Measurements from ENCODE around the gene EDN1.

The EDN1 gene

DNA sequence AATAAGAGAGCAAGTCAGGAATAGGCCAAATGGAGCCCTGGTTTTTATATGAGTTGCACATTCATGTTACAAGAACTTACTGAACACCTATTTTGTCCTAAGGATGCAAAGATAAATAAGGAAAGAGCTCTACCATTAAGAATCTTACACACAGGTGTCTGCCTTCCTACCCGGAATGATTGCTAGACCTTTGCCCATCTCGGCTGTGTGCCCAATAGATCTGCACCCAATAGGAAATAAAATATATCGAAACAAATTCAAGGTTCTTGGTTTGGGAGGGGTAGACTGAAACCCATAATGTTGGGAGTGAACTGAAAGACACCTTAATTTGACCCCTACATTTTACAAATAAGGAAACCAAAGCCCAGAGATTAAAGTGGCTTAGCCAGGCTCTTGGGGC lies 48.9 kb downstream of the EDN1 start:
- H3K4me3 ChIP-seq (replicated peaks; ENCODE audit: low read depth, low read length), result no peak overlapping the region
- TF ChIP-seq CTCF (IDR thresholded peaks at IDR 0.05; ENCODE audit: low read length, missing control alignments), result no peak
- no peak for DNase-seq (ENCODE audit: low read depth)

- no peak for TF ChIP-seq CTCF (IDR thresholded peaks at IDR 0.05; ENCODE audit: low read length, missing control alignments)
- H3K4me3 ChIP-seq (replicated peaks; ENCODE audit: low read depth, low read length), result no peak overlapping the region
- DNase-seq (ENCODE audit: low read depth), result no peak
These were observed 49.8 kb downstream of the EDN1 start for GRCh38 chr6:12339808-12340487.

GRCh38 chr6:12340488-12340818 lies 50.3 kb downstream of the EDN1 start:
- no peak overlapping the region for H3K4me3 ChIP-seq (replicated peaks; ENCODE audit: low read depth, low read length)
- DNase-seq (ENCODE audit: low read depth), result no peak
- no peak for TF ChIP-seq CTCF (IDR thresholded peaks at IDR 0.05; ENCODE audit: low read length, missing control alignments)

DNA sequence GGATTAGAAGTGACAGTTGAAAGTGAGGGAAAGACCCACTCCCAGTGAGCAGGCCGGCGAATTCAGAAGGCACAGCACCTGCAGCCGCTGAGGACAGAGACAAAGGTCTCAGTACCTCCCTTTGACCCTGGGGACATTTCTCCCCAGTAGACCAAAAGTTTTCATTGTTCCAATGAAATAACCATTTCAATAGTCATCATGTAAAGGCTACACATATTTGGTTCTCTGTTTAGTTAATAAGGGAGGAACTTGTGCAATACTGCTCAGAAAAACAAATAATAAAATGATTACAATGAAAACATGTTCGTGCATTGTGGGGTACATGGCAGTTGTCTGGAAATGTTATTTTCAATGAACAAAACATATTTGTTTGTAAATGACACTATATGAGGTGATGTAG lies 52.5 kb downstream of the EDN1 start:
- no peak for DNase-seq (ENCODE audit: low read depth)
- no peak for TF ChIP-seq CTCF (IDR thresholded peaks at IDR 0.05; ENCODE audit: low read length, missing control alignments)
- H3K4me3 ChIP-seq (replicated peaks; ENCODE audit: low read depth, low read length), result no peak overlapping the region

- no peak for DNase-seq (ENCODE audit: low read depth)
- no peak for TF ChIP-seq CTCF (IDR thresholded peaks at IDR 0.05; ENCODE audit: low read length, missing control alignments)
- no peak overlapping the region for H3K4me3 ChIP-seq (replicated peaks; ENCODE audit: low read depth, low read length)
These were observed 52.9 kb downstream of the EDN1 start for GRCh38 chr6:12343122-12343439.

GRCh38 chr6:12343440-12344162 lies 53.4 kb downstream of the EDN1 start:
- DNase-seq (ENCODE audit: low read depth), result peak; percentile 48
- no peak for TF ChIP-seq CTCF (IDR thresholded peaks at IDR 0.05; ENCODE audit: low read length, missing control alignments)
- no peak overlapping the region for H3K4me3 ChIP-seq (replicated peaks; ENCODE audit: low read depth, low read length)

DNA sequence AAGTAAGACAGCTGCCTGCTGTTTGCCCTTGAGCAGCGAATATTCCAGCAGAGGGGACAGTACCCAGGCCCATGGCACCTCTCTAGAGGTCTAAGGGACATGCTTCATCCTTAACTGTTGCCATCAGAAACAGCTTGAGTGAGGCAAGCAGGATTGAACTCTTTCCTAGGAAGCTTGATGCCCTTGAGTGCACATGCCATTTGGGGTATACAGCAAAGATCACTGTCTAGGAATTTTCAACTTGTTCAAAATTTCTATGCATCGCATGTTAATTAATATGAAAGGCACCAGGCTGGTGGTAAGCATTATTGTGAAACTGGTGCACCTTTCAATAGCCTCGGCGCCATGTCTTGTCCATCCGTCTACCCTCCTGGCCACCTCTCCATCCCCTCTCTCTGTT lies 54.1 kb downstream of the EDN1 start:
- TF ChIP-seq CTCF (IDR thresholded peaks at IDR 0.05; ENCODE audit: low read length, missing control alignments), result no peak
- DNase-seq (ENCODE audit: low read depth), result no peak
- no peak overlapping the region for H3K4me3 ChIP-seq (replicated peaks; ENCODE audit: low read depth, low read length)

All from fibroblast of pulmonary artery (primary cell).